ENCODE measurements around the gene IFNA8.
"Not testable (repeated sequence)": the region's sequence is repeated elsewhere in the genome, so short reads cannot be mapped to it uniquely, and the experiment has no call there.

Gene IFNA8

DNA sequence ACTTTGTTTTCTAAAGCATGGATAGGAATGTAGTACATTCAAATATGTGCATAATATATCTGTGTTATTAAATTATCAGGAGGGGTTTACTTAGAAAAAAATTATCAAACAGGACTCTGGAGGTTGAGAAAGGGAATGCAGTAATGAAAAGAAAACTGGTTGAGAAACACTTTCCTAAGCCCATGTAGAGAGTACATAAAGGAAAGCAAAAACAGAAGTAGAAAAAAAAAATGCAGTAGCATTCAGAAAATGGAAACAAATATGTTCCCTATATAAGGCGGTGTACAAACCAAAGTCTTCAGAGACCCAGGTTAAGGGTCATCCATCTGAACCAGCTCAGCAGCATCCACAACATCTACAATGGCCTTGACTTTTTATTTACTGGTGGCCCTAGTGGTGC lies at the start of gene IFNA8:
Gene IFNA8 (plus strand): TSS at position 301 of the 400 bp plus-strand sequence. CDS start 60 bp downstream, at position 361.
- no peak for DNase-seq (ENCODE audit: low spot score)

DNA sequence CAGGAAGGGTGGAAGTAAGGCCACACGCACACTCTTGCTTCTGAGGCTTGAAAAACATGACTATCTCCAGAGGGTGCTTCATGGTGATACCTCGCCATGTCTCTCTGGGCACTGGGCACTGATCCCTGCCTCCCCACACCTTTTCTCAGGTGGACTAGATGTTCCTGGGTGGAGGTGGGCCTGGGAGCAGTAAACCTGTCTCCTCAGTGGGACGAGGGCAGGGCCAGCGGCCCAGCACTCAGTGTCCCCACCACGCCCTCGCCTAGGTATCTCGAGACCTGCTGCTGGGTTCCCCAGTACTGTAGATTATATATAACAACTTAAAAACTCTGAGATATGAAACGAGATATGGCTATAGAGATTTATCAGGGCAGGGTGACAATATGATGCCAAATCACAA lies 46.6 kb upstream of the IFNA8 start:
- DNase-seq (ENCODE audit: low spot score) = no peak

DNA sequence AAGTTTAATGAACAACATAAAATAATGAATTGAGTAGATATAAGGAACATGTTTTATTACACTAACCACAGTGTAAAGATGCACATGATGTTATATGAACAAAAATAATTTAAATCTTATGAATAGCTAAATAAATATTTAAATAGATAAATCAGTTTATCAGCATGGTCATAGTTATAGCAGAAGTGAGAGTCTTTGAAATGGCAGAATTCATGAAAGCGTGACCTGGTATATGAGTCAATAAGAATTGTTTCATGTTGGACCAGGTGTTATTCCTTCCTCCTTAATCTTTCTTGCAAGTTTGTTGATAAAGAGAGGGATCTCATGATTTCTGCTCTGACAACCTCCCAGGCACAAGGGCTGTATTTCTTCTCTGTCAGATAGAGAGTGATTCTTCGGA lies 41.7 kb upstream of the IFNA8 start:
- DNase-seq (ENCODE audit: low spot score) = not testable (repeated sequence)

DNA sequence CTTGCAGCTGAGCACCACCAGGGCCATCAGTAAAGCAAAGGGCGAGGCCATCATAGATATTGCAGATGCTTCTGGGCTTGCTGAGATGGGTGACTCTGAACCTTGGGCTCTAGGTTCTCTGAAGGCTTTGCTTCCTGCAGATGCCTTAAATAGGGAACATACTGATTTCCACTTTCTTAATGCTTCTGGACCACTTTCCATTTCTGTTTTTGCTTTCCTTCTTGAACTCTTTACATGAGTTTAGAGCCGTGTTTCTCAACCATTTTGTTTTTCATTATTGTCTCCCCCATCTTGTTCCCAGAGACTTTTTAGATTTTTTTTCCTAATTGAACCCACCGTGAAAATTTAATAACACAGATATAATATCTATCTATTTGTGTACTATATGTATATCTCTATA lies 41.0 kb upstream of the IFNA8 start, which contains the start of gene IFNA13:
Gene IFNA13 (minus strand): TSS at position 101 of the 400 bp plus-strand sequence. CDS start 47 bp downstream, at position 54.
- DNase-seq (ENCODE audit: low spot score) = no peak

DNA sequence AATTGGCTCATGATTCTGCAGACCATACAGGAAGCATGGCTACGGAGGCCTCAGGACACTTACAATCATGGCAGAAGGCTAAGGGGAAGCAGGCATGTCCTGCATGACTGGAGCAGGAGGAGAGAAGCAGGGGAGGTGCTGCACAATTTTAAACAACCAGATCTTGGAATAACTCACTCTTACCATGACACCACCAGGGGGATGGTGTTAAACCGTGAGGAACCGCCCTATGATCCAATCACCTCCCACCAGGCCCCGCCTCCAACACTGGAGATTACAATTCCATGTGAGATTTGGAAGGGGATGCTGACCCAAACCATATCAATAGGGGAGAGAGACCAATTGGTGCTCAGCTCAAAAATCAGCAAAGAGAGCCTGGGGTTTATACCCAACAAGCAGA lies 37.5 kb upstream of the IFNA8 start:
- DNase-seq (ENCODE audit: low spot score) = not testable (repeated sequence)

DNA sequence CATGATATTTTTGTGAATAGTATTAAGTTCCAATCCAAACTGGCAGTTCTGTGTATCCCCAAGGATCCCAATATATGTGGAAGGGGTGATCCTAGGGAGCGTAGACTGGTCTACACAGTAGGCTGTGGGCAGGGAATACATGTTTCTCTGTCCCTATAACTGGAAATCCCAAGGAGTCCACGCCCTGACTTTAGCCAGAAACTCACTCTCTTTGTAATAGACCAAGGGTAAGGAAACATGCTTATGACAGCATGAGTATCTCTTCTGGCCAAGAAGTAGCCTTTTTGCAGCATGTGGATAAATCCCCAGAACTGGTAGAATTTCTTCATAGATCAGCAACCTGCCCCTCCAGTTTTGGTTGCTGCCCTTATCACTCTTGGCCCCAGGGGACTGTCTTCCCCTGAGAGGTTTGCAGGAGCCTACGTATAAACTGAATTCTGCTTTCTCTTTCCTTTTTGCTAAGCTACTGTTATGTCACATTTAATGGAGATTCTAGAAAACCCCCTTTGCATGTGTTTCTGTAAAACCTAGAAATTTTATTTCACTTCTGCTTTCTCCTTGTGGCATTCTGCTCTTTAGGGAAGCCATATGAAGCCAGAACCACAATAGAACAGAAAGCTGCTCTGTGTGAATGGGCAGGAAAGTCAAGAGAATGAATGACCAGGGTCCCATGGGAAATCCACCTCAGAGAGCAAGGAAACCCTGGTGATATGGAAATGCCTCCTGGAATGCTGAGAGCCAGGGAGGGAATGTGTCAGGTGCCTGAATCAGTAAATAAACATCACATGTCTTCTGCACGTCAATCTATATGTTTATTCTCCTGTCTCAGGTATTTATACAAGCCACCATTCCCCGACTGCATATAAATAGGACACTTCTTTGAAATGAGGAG lies 27.2 kb upstream of the IFNA8 start:
- no peak for DNase-seq (ENCODE audit: low spot score)

DNA sequence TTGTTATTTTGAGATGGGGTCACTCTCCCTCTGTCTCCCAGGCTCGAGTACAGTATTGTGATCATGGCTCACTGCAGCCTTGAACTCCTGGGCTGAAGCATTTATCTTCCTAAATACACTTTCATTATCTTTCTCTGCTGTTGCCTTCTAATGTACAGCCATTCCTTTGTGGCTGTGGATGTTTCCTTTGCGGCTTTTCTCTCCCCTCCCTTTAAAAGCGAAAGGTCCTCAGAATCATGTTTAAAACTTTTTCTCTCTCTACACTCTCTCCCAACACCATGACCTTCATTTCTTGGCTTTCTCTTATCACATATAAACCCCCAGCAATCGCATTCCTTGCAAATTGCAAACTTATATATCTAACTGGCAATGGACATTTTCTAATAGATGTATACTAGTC lies 25.3 kb upstream of the IFNA8 start:
- no peak for DNase-seq (ENCODE audit: low spot score)

DNA sequence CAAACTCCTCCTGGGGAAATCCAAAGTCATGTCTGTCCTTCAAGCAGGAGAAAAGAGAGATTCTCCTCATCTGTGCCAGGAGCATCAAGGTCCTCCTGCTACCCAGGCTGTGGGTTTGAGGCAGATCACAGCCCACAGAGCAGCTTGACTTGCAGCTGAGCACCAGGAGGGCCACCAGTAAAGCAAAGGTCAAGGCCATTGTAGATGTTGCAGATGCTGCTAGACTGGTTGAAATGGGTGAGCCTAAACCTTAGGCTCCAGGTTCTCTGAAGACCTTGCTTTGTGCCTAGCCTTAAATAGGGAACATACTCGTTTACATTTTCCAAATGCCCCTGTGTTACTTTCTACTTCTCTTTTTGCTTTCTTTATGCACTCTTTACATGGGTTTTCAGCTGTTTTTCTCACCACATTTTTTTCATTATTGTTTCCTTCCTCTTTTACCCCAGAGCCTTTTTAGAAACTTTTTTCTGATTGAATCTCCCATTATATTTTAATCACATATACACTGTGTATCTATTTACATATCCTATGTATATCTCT lies 23.7 kb upstream of the IFNA8 start, which contains the start of gene IFNA2:
Gene IFNA2 (minus strand): TSS at position 268 of the 540 bp plus-strand sequence. CDS start 69 bp downstream, at position 199.
- DNase-seq (ENCODE audit: low spot score) = no peak

DNA sequence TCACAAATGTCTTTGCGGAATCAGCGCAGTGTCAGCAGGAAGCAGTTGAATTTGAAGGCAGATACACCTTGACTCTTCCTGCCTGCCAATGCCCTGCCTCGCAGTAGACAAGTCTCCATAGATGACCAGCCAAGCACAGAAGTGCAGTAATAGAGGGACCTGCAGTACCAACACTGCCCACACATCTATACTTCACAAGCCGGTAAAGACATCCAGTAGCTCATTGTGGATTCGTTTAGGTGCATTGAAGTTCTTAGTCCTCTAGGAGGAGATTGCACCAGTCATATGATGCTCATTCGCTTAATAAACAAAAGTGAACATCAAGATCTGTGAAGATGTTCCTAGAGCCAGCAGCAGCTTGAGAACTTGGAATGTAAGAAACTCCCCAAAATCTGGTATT lies 16.6 kb upstream of the IFNA8 start:
- DNase-seq (ENCODE audit: low spot score) = no peak

DNA sequence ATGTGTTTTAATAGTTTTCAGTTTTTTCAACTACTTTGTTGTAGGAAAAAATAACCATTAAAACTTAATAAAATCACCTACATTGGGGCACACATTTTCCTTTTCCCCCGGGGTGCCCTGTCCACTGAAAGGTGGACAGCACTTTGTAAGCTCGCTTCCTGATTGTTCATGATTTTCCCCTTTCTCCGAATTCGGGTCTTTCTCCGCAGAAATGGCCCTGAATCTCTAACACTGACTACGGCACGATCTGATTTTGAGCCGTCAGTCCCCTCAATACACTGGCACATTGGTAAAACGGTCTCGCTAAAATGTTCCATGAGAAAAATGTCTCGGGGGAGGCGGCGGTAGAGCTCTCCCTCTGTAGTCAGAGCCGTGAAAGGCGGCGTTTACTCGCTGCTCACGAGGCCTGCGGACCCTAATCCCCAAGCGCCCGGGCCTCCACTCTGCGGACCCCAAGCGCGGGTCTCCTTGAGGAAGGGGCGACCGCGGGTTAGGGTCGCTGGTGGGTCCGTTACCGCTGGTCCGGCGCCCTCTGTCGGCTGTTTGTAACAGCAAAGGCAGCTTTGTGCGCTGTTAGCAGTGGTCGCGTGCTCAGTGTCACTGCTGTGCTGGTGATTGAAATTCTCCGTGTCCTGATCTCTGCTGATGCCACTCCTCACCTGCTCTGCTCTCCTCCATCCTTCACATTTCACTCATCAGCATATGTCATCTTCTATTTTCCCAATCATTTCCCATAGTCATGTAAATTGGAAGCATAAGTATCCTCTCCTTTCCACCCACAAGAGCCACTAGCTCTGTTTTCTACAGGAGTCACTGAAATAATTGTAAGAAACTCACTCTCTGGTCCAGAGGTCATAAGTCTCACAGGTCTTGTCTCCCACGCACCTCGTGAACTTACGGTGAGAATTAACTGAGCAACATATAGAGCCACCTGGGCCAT lies 12.9 kb upstream of the IFNA8 start:
- DNase-seq (ENCODE audit: low spot score) = peak; percentile 48

DNA sequence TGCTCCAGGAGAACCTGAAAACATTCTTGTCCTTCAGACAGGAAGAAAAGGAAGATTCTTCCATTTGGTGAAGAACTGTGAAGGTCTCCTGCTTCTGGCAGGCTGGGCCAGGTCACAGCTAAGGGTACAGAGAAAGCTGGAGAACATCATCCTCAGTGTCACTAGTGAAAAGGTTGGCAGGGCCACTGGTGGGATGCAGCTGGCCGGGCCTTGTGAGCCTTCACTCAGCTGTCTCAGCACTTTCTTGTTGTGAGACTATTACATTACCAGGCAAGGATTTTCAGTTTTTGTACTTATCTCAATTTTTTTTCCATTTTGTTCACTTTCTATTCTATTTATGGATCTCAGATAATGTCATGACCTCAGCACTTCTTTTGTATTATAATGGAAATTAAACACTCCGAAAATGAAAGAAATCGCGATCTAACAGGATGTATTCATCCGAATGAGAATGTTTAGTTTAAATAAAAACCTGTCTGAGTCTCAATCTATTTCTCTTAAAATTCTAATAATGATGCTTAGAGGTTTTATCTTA lies 9.9 kb upstream of the IFNA8 start:
- DNase-seq (ENCODE audit: low spot score) = no peak

DNA sequence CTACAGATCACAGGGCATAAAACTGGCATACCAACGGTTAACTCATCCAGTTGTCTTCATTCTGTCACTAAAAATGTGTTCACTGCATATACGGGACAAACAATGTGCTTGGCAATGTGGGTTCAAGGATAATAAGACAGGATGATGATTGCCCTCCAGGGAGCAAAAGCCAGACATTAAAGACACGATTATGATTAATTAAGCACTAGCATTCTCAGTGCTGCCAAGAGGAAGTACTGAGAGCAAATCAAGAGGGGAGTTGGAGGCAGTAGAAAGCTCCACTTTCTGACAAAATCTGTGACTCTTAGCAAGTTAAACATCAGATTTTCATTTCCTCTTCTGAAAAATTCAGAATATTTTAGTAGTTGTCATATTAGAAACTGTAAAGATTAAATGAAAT lies 9.0 kb upstream of the IFNA8 start:
- DNase-seq (ENCODE audit: low spot score) = no peak

DNA sequence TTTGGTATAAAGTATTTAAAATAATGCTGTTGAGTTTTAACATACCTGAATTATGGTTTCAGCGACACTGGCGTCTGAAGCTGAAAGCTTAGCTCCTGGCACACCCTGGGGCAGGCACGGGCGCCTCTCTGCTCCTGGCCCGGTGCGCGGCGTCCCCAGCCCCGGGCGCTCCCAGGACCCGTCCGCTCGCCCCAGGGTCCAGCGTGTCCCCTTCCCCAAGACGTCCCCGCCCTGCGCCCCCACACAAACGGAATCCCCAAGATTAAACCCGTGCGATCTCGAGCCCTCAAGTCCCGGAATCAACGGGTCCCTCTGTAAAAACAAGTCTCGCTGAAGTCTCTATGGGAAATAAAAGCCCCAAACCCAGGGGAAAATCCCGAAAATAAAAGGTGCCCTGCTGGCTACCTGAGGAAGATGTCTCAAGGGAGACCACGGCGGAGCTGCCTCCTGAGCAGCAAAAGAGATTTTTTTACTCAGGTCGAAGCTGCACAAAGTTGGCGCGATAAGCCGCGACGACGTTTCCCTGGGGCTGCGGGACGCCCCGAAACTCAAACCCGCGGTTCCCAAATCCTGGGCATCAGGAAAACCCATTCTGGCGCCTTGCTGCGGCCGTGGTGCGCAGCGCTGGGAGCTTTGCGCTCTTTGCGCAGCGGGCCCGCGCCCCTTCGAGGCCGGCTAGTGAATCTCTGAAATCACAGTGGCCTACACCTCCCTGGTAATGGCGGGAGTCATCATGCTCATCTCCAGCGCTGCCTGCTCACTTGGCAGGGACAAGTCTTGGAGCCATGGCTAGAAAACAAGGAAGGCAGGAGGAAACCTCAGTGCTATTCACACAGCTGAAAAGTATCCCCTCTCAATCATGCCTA lies 6.3 kb upstream of the IFNA8 start:
- no peak for DNase-seq (ENCODE audit: low spot score)

DNA sequence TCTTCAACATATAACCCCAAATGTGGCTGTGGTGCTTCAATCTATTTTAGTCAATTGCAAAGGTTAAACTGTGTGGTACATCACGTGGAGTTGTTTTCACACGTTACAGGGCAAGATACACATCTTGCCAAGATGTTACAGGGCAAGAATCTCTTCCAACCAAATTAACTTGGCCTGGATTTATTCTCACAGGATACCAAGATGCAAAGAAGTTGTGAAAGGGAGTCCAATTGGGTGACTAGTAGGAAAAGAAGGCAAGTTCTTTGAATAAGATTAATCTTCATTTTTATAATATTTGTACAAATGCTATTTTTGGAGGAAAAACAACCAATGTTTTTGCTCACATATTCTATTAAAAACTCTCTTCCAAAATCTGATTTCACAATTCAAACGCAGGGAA lies 4.8 kb upstream of the IFNA8 start:
- no peak for DNase-seq (ENCODE audit: low spot score)

DNA sequence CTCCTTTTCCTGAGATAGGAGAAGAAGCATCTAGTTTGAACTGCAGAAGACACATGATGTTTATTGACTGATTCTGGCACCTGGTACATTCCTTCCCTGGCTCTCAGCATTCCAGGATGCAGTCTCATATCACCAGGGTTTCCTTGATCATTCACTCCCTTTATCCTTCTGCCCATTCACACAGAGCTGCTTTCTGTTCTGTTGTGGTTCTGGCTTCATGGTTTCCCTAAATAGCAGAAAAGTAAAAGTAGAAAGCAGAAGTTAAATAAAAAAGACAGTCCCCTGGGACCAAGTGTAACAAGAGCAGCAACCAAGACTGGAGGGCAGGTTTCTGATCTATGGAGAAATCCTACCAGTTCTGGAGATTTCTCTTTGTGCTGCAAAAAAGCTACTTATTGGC lies 3.2 kb downstream of the IFNA8 start:
- DNase-seq (ENCODE audit: low spot score) = no peak

DNA sequence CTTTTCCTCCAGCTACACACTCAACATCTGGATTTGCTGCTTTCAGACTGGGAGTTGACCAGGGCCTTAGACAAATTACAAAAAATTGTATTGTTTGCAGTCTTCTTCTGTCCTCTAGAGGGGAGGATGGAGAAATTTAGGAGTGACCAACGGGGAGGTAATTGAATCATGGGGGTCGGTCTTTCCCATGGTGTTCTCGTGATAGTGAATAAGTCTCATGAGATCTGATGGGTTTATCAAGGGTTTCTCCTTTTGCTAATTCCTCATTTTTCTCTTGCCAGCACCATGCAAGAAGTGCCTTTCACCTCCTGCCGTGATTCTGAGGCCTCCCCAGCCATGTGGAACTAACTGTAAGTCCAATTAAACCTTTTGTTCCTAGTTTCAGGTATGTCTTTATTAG lies 4.2 kb downstream of the IFNA8 start:
- no peak for DNase-seq (ENCODE audit: low spot score)

DNA sequence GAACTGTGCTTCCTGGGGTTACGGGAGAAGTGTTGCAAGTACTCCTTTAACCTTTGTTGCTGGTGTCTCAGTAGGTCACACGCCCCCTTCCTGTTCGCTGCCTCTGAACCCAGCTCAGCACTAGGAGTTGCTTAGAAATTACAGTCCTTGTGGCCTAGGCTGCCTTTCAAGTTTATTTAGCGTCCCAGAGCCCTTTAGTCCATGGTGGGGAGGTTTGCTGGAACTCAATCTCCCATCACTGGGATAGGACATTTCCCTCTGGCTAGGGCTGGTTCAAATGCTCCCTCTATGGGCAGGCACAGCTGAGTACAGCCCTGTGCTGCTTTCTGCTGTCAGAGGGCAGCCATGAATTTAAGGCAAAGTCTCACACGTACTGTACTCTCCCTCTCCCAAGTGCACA lies 4.7 kb downstream of the IFNA8 start:
- DNase-seq (ENCODE audit: low spot score) = no peak

DNA sequence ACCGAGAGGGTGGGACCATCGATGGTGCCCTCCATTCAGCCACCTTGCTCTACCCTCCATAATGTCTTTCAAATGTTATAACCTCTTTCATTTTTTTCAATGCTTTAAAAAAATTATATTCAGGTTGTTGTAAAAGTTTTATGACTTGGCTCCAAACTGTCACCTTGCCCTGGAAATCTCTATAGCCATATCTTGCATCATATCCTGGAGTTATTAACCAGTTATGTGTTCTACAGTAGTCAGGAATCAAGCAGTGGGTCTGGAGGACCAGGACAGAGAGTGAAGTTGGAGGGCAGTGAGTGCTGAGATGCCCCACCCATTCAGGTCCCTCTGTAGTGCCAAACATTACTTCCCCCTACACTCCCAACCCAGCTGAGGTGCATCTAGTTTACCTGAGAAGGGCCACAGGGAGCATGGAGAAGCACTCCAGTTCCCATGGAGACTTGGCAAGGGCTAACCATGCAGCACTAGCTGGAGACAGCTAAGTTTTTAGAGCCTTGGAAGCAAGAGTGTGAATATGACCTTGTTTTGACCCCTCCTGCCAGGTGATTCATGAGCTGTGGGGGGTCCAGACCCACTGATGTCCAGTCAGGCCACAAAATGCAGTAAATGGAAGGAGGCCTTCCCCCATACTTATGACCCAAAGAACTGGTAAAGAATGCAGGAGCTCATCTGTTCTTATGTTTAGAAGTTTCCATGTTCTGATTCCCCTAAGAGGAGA lies 5.5 kb downstream of the IFNA8 start:
- DNase-seq (ENCODE audit: low spot score) = no peak

DNA sequence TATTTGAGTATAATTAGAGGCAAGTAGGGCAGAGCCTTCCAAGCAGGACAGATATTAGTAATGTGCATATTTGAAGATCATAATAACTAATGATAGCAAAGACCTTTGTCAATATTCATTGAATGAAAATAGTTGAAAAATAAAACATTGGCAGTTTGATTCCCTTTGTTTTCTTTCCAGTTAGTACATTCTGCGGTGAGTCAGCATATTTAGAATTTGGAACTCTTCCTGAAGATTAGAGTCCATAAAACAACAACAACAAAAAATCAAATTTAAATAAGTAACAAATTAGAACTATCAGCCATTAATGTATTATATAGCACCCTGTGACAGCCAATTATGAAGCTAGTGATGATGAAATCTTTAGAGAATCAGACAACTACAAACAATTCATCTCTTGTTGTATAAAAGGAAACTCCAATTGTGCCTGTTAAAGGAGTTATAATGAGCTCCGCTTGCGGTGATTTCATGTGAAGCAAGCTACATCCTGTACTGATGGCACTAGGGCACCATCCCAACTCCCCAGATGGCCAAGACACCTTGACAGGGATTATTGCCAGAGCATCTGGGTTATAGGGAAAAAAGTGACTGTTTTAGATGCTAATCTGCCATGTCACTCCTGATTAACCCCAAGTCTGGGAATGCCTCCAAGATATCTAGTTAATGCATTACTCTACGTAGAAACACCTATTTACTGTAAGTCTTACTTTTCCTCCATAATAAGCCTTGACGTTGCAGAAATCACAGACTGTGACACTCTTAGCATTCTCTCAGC lies 6.8 kb downstream of the IFNA8 start:
- no peak for DNase-seq (ENCODE audit: low spot score)

DNA sequence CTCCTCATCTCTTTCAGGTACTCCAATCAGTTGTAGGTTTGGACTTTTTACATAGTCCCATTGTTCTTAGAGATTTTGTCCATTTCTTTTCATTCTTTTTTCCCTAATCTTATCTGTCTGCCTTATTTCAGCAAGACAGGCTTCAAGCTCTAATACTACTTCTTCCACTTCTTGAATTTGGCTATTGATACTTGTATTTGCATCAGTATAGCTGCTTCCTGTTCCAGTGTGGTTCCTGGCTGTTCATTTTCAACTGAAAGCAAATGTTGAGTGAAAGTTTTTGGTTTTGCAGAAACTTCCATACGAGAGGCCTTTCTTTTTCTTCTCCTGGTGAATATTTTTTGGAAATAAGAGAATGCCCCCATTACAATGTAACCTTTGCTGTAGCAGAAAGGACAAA lies 19.3 kb downstream of the IFNA8 start:
- DNase-seq (ENCODE audit: low spot score) = no peak
